HG03064 (cell line): ENCODE results near the gene PTGES3L.

Experiments
- ATAC-seq: cut with Tn5 transposase; IDR thresholded peaks from one replicate; pipeline ENCODE4 v1.9.1; 2021; ENCODE audit warnings: low read depth; ENCODE audit not compliant: unreplicated experiment

Gene PTGES3L

DNA sequence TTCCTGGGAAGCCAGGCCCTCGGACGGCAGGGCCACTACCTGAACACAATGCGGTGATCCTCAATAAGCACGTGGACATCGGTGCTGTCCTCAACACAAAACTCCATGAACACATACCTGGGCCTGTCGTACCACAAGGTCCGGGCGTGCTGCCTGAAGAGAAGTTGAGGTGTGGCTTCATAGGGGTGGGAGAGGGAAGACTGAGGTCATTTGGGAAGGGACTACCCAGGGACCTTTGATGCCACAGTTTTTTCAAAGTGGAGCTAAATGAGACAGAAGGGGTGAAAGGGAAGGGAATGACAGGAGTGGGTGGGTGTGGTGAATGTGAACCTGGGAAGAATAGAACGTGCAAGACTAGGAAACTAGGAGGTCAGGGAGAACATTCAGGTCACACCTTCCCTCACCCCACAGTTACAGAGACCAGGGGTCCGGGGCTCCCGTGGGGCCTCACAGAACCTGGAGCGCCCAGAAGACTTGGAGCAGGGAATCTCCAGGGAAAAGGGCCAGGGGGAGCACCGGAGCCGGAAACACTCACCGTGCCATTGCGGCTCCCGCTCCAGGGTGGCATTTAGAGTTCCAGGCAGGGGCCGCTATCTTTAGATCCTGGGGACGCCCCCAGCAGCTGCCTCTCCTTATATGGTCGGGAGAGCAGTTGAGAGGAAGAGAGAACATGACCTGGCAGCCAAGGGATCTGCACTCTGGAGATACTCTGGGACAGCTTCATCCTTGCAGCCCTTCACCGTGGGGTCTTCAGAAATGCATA is at the start of gene PTGES3L:
Gene PTGES3L (minus strand): TSS at position 570 of the 763 bp plus-strand sequence. CDS start 27 bp downstream, at position 543.
- ATAC-seq = peak; percentile 17

DNA sequence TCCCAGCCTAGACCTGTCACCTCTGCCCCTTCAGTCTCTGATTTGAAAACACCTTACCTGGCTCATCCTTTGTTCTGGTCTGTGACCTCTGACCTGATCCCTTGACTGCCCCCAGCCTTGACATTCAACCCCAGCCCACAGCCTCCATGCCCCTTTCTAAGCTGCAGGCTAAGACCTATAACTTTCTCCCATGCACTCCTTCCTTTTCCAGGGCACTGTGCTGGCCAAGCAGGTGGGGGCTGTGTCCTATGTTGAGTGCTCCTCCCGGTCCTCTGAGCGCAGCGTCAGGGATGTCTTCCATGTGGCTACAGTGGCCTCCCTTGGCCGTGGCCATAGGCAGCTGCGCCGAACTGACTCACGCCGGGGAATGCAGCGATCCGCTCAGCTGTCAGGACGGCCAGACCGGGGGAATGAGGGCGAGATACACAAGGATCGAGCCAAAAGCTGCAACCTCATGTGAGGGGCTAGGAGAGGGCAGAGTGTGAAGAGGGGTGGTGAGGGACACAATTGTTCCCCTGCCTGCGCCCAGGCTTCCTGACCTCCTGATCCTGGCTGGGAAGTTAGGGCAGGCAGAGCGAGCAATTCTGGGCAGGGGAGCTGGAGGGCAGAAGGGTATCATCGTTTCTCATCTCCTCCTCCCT is 48.5 kb upstream of the PTGES3L start:
- no peak for ATAC-seq

DNA sequence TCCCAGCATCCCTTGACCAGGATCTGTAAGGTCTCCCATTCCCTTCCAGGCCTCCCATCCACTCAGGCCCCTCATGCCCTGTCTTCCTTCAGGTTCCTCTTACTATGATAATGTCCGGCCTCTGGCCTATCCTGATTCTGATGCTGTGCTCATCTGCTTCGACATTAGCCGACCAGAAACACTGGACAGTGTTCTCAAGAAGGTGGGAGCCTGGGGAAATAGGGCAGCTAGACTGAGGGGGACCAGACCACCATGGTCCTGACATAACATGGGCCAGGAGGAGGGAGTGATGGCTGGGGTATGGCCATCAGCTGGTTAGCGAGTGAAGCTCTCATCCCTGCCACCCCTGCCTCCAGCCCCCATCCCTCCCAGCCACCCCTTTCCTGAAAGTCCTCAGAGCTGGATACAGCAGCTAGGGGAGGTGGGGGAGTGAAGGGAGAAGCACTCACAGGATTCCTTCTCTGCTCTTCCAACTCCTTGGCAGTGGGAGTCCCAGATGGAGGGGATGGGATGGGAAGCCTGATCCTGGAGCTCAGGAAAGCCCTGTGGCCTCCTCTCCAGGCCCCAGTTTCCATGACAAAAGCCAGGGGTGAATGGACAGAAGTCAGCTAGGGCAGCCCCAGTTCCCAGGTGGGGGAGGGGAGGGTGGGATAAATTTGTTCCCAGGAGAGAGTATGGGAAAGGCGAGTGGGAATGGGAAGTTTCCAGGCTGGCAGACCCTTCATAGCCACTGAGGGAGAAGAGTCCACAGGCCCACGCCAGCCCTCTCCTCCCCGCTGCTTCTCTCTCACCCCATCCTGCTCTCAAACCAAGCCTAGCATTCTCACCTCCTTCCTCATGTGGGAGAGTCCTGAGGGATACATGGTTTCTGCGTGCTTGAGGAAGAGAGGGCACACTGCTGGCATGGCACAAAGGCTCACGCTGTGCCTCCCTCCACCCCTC is 47.5 kb upstream of the PTGES3L start:
- ATAC-seq = no peak

DNA sequence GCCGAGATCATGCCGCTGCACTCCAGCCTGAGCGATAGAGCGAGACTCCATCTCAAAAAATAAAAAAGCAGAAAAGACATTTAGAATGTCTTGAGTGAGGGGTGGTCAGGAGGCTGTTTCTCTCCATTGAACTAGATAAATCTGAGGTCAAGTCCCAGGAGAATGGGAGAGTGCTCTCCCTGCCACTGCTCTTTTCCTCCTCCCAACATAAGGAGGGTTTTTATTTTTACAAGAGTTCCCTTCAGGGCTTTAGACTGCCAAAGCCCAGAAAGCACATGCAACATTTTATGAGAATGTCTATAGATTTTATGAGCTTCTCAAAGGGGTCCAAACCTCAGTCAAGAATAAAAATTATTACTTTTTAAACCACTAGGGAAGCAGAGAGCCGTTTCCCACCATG is 46.7 kb upstream of the PTGES3L start:
- no peak for ATAC-seq

DNA sequence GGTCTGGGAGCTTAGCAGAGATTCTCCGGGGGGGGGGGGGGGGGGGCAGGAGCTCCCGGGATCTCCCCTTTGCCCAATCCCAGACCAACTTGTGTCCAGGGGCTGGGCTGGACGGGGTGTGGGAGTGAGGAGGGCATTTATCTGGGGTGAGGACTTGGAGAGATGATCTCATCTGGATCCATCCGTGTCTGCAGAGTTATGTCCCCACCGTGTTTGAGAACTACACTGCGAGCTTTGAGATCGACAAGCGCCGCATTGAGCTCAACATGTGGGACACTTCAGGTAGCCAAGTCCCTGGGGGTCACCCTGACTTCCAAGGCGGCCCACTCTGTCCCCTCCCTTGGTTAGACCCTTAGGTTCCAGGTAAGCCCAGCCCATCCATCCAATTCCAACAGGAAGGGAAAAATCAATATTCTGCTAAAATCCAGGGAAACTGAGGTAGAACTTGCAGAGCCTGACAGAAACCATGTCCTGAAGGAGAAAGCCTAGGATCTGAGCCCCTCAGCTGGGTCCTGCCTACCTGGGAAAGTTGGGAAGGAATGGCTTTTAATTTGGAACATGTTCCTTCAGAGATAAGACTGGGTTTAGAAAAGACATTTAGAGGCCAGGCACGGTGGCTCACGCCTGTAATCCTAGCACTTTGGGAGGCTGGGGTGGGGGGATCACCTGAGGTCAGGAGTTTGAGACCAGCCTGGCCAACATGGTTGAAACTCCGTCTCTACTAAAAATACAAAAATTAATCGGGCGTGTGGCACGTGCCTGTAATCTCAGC is 46.1 kb upstream of the PTGES3L start:
- ATAC-seq = no peak

DNA sequence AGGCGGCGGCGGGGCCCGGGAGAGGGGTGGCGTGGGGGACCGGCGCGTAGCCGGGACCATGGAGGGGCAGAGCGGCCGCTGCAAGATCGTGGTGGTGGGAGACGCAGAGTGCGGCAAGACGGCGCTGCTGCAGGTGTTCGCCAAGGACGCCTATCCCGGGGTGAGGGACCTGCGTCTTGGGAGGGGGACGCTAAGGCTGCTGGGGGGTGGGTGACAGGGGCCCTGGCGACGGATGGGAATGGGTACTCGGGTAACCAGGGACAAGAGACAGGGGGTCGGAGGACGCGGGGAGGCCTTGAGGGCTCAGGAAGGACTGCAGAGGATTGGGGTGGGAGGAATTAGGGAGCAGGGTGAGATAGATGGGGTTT is 45.4 kb upstream of the PTGES3L start:
- ATAC-seq = no peak

DNA sequence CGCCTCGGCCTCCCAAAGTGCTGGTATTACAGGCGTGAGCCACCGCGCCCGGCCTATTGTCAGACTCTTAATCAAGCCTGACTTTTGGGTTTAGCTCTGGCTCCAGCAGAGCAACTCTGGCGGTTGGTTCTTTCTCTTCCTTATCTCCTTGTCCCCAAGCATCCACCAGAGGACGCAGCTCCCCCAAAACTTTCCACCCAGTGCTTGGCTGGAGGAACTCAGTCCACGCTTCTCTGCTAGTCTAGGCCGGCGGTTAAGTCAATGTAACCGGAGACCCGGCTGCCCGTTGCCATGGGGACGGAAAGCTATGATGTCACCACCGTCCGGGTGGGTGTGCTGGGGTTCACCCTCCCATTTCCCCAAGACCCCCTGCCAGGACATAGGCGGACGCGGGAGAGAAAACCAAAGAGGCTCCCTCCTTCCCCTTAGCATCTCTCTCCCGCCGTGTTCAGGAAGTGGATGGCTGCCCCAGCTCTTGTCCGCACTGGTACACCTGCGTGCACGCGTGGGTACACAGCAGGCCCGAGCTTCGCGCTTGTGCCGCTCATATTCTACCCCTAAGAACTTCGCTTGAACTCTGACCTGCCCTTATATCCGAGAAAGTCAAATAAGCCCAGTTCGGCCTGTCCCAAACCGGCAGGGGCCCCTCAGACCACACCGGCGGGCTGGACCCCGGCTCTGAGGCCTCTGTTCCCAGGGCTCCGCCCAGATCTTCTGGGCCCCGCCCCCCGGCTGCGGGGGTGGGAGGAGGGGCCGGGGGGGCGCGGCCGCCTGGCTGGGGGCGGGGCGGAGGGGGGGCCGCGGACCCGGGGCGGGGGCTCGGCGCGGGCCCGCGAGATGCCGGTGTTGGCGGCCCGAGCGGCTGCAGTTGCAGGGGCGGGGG is 44.8 kb upstream of the PTGES3L start, which contains the start of gene RND2:
Gene RND2 (plus strand): TSS at position 825 of the 883 bp plus-strand sequence. CDS start 117 bp downstream, outside the sequence.
- ATAC-seq = no peak

DNA sequence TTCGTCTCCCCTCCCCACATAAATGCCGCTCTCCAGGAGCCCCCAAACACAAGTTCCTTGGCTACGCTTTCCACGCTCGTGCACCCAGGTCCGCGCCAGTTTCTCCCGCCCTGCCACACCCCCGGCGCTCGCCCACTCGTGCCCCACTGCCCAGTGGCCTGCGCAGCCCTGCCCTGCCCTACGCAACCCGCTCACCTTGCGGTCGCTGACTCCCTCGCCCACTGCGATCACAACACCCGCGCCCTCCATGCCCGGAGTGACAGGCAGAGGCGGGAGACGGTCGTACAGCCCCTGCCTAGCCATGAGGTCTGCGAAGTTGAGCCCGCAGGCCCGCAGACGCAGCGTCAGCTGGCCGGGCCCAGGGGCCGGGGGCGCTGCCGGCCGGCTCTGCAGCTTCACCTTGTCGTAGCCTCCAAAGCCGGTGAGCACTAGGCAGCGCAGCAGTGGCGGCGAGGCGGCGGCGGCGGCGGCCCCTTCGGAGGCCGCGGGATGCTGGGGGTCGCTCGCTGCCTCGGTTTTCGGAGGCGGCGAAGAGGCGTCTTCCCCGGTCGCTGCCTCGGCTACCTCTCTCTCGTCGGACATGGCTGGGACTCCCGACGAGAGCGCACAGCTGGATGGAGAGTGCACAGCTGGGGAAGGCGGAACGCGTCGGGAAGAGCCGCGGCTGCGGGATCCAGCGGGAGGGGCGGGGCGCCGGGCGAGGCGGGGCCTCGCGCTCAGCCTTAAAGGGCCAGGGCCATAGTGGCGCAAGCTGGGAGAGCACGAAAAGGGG is 42.0 kb upstream of the PTGES3L start, which contains the start of gene VAT1:
Gene VAT1 (minus strand): TSS at position 645 of the 772 bp plus-strand sequence. CDS start 63 bp downstream, at position 582.
- no peak for ATAC-seq

DNA sequence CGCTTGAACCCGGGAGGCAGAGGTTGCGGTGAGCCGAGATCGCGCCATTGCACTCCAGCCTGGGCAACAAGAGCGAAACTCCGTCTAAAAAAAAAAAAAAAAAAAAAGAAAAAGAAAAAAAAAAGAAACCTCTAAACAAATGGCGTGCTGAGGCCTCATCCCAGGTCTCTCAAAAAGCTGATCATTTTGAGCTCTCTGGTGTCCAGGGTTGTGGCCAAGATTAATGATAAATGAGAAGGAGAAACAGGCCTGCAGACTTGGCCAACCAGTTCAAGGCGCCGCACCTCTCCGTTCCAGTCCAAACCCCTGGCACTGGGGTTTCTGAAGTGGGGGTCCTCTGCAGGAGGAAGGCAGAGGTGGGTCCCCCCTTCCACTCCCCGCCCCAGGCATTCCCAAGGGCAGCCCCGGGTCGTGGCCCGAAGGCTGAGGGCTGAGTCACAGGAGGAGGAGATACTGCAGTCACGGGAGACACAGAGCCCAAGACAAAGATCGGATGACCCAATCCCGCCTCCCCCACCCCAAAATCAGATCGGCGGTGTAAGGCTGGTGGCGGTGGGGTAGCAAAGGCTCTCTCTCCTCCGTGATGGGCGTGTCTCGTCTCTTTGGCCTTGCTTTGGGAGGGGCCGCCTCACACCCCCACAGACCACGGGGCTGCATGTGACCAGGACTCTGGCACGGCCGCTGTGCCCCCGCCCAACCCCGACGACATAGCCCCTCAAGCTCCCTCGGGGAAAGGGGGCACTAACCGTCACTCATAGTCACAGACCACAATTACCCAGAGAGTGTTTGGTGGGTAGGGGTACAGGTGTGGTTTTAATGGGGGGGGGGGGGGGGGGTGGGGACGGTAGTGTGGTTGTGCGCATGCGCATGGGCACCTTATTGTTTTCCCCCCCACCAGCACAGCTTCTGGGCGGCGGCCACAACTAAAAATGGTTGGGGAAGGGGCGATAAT is 41.2 kb upstream of the PTGES3L start:
- no peak for ATAC-seq

DNA sequence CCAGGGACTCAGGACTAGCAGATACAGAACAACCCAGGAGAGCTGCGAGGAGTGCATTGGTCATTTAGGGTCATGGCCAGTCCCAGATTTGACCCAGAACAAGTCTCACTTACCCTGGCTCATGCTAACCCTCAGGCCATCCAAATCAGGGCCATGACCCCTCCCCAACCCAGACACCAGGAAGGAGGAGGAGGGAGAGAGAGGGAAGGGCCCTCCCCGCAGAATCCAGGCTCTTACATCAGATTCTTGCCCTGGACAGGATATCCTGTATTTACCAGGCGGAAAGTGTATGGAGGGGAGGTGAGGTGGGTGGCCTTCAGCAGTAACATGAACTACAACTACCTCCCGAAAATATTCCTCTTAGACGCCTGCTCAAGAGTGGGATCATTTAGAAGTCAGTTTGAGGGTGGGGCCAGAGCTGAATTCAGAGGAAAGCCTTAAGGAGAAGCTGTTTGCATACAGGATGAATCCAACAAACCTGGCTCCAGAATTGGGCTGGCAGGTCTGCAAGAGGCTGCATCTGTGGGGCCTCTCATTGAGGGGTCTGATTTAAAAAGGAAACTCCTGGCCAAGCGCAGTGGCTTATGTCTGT is 40.2 kb upstream of the PTGES3L start:
- ATAC-seq = no peak

DNA sequence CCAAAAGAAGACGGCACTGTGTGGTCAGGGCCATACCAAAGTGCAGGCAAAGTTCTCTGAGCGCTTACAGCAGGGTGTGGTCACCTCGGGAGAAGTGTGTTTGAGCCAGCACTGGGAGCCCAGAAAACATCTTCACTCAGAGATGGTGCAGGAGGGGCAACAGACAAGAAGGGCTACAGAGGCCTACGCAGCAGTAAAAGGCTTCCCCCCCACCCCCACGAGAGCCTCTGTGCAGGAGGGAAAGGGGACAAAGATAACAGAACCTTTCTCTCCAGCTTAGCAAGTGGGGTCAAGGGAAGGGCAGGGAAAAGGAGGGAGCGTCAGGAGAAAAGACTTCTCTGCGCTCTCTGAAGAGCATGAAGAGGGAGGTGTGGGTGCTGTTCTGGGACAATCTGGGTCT is 39.5 kb upstream of the PTGES3L start:
- no peak for ATAC-seq

DNA sequence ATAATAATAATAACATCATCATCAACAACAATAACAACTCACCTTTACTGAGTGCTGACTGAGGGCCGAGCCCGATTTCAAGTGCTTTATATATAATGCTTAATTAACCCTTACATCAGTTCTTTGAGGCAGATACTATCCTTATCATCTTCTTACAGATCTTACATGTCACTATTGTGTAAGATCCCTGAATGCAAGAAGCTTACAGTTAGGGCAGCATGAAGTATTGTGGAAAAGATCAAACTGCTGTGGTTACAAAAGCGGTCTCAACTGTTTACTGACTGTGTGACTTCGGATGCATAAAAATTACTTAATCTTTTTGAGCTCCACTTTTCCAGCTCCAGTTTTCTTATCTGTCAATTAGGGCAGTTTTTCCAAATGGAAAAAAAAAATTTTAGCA is 39.1 kb upstream of the PTGES3L start:
- ATAC-seq = no peak

DNA sequence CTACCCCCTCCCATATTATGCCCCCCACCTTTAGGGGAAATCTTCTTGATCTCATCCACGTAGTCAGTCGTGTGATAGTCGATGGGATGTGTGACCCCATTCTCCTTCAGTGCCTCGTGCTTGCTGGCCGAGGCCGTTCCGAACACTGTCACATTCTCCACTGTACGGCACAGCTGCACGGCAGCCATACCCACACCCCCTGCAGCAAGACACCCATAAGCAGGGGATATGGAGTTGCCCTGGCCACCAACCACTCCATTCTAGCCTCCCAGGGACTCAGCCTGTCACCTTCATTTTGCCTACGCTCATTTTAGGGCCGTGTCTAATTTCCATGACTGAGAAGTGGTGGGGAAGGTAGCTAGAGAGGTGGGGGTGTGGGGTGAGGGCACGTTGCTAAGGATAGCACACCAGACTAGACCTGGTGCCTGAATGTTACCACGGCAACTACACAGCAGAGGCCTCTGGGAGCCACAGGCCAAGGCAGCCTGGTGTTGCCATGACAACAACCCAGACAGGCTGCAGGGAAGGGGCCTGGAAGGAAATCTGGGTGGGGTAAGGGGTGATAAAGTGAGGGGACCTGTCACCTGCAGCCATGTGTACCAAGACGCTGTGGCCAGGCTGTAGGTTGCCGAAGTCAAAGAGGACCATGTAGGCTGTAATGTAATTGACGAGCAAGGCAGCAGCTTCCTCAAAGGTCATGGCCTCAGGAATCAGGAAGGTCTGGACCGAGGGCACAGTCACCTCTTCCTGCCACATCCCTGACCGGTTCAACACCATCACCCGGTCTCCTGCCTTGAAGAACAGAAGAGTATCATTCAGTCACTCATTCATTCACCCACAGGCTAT is 38.4 kb upstream of the PTGES3L start:
- ATAC-seq = no peak

DNA sequence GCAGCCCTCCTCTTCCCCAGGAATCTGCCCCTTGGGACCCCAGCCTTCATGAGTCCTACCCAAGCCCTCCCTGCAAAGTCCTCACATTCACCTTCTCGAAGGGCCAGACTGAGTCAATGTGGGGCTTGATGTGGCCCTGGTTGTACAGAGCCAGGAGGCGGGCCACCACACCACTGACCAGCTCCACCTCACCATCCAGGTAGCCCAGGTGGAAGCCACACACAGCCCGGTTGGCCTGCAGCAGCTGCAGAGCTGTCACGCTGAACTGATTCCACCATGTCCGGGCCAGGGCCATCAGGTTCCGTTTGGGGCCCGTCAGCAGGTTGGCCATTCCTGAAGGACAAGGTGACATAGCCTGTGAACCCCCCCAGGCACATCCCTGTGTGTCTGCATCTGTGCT is 36.3 kb upstream of the PTGES3L start:
- ATAC-seq = no peak

DNA sequence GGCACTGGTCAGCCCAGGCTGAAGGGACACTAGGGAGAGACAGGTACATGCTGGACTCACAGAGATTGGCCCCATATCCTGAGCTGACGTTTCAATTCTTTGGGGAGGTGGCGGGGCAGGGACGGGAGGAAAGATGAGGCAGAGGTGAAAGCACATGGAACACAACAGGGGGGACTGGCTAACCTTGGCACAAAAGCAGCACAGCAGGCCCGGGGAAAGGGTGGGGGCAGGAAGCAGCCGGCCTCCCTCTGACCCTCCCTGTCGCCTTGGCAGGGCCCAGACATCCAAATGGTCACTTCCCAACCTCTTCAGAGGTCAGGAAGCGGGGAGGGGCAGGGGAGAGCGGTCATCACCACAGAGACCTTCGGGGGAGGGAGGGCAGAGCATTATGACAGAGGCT is 35.7 kb upstream of the PTGES3L start:
- no peak for ATAC-seq
